Measurements from ENCODE around the gene MARCHF3. TPM values are rescaled to one million over a fixed set of nuclear protein-coding genes. Genes with fewer than 3 reads are reported as not detected.
A peak's percentile ranks its signal among the peaks of the same experiment; 100 is the strongest.

MARCHF3 gene
- total RNA-seq, 4 donors from 2014 or later = 1.9 to 5.3 (median 2.5) TPM

- WGBS, 2 donors = 84 to 87% methylated on average over 4 of the region's 4 CpGs
- no peaks in the 10 kb centered on the region for H3K9me3 ChIP-seq
- intact Hi-C loops (cut with DNase I) = no loop called here
- peaks cover 0 to 7% (median under 1%) of the 10 kb centered on the region in 3 donors for H3K4me1 ChIP-seq
- H3K27ac ChIP-seq = no peak overlapping the region
- H3K27me3 ChIP-seq = no peaks in the 10 kb centered on the region
- no peaks in the 10 kb centered on the region for H3K36me3 ChIP-seq
- no peak for DNase-seq
- H3K4me3 ChIP-seq = no peak overlapping the region
- TF ChIP-seq, protein P1, sequence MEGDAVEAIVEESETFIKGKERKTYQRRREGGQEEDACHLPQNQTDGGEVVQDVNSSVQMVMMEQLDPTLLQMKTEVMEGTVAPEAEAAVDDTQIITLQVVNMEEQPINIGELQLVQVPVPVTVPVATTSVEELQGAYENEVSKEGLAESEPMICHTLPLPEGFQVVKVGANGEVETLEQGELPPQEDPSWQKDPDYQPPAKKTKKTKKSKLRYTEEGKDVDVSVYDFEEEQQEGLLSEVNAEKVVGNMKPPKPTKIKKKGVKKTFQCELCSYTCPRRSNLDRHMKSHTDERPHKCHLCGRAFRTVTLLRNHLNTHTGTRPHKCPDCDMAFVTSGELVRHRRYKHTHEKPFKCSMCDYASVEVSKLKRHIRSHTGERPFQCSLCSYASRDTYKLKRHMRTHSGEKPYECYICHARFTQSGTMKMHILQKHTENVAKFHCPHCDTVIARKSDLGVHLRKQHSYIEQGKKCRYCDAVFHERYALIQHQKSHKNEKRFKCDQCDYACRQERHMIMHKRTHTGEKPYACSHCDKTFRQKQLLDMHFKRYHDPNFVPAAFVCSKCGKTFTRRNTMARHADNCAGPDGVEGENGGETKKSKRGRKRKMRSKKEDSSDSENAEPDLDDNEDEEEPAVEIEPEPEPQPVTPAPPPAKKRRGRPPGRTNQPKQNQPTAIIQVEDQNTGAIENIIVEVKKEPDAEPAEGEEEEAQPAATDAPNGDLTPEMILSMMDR (IDR thresholded peaks at IDR 0.05) = no peak
- no peak for TF ChIP-seq POLR2A (IDR thresholded peaks at IDR 0.05)
Observed at GRCh38 chr5:127046343-127047072, 16.1 kb upstream of the MARCHF3 start.

GRCh38 chr5:127042593-127042992 lies 12.2 kb upstream of the MARCHF3 start:
- Histone ChIP-seq H3K9me3 (no peaks in the 10 kb centered on the region), H3K27me3 (no peaks in the 10 kb centered on the region), H3K4me3 (no peak overlapping the region), H3K4me1 (peaks cover 0 to 21% (median 4%) of the 10 kb centered on the region in 3 donors), H3K36me3 (no peaks in the 10 kb centered on the region), H3K27ac (no peak overlapping the region)
- no peak for DNase-seq
- TF ChIP-seq POLR2A (IDR thresholded peaks at IDR 0.05) = no peak
- TF ChIP-seq, protein P1 (IDR thresholded peaks at IDR 0.05) = no peak
- intact Hi-C loops (cut with DNase I) = no loop called here
- WGBS, 2 donors = 93 to 96% methylated on average over 2 of the region's 2 CpGs

- Histone ChIP-seq H3K27me3 (no peaks in the 10 kb centered on the region), H3K4me3 (peak overlapping the region in 1 of 4 donors; percentile 18), H3K36me3 (no peaks in the 10 kb centered on the region), H3K27ac (peak overlapping the region; percentile 67 to 84 (median 78)), H3K9me3 (no peaks in the 10 kb centered on the region), H3K4me1 (peaks cover 0 to 21% (median 4%) of the 10 kb centered on the region in 3 donors)
- TF ChIP-seq, protein P1 (IDR thresholded peaks at IDR 0.05) = no peak
- no peak for TF ChIP-seq POLR2A (IDR thresholded peaks at IDR 0.05)
- DNase-seq = no peak
- intact Hi-C loops (cut with DNase I) = no loop called here
- 55 to 74% methylated on average over 3 of the region's 3 CpGs for WGBS, 2 donors
Observed at GRCh38 chr5:127041571-127041970, 11.2 kb upstream of the MARCHF3 start.

DNA sequence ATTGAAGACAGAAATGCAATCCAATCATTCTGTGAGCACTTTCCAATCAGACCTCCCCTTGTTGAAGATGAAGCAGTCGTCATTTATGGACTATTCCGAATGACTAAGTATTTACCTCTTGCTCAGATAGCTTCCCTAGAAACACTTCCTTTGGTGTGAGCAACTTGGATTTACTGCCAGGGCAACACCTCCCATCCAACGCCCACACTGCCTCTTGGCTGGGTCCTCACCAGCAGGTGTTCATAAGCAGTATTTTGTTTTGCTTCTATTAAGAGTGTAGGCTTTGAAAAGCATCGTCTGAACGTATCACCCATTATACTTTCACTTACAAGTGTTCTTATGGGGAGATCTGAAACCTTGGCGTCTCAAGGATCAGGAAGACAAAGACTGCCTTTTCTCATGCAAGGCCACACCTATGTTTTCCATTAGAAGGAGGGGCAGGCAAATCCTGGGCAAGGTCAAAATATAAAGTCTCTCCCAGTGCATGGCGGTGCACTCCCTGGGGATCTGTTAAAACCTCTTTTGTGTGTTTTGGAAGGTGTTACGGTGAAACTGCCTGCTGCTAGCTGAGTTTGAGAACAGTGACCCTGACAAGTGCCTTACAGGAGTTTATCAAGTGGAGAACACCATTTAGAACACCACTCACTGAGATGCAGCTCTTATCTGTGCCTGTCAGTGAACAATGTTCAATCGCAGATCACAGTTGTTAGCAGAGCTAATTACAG lies 10.6 kb upstream of the MARCHF3 start:
- no peak for DNase-seq
- WGBS, 2 donors = 29 to 31% methylated on average over 9 of the region's 9 CpGs
- Histone ChIP-seq H3K36me3 (no peaks in the 10 kb centered on the region), H3K27me3 (no peaks in the 10 kb centered on the region), H3K4me1 (peaks cover 0 to 21% (median 4%) of the 10 kb centered on the region in 3 donors), H3K9me3 (no peaks in the 10 kb centered on the region), H3K27ac (peak overlapping the region; percentile 67 to 84 (median 78)), H3K4me3 (peak overlapping the region in 3 of 4 donors; percentile 1 to 43 (median 15))
- intact Hi-C loops (cut with DNase I) = no loop called here
- TF ChIP-seq, protein P1 (IDR thresholded peaks at IDR 0.05) = no peak
- TF ChIP-seq POLR2A (IDR thresholded peaks at IDR 0.05) = no peak

DNA sequence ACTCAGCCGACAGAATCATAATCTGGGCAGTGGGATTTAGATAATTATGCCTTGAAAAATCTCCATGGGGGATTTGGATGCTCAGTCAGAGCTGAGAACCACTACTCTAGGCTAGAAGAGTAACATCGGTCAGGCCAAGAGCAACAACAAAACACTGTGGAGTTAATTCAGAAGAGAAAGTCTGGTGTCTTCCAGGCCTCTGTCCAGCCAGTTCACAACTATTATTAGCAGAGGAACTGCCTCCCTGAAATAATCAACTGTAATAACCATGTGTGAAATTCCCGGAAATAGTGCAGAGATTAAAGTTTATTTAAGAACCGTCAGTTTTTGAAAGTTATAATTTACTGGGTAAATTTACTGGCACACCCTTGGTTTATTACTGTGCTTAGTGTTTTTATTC lies 8.2 kb upstream of the MARCHF3 start:
- no peak overlapping the region for H3K4me3 ChIP-seq
- no peak for TF ChIP-seq POLR2A (IDR thresholded peaks at IDR 0.05)
- TF ChIP-seq, protein P1 (IDR thresholded peaks at IDR 0.05) = no peak
- no peak for DNase-seq
- WGBS, 2 donors = 75 to 81% methylated on average over 4 of the region's 4 CpGs
- no peak overlapping the region for H3K27ac ChIP-seq
- no peaks in the 10 kb centered on the region for H3K36me3 ChIP-seq
- H3K27me3 ChIP-seq = peaks cover 0 to 5% (median 0%) of the 10 kb centered on the region in 4 donors
- intact Hi-C loops (cut with DNase I) = no loop called here
- no peaks in the 10 kb centered on the region for H3K9me3 ChIP-seq
- H3K4me1 ChIP-seq = peaks cover 0 to 21% (median 4%) of the 10 kb centered on the region in 3 donors
